ENCODE measurements around the gene DBH.
"Not testable (repeated sequence)": the region's sequence is repeated elsewhere in the genome, so short reads cannot be mapped to it uniquely, and the experiment has no call there.

Gene DBH

DNA sequence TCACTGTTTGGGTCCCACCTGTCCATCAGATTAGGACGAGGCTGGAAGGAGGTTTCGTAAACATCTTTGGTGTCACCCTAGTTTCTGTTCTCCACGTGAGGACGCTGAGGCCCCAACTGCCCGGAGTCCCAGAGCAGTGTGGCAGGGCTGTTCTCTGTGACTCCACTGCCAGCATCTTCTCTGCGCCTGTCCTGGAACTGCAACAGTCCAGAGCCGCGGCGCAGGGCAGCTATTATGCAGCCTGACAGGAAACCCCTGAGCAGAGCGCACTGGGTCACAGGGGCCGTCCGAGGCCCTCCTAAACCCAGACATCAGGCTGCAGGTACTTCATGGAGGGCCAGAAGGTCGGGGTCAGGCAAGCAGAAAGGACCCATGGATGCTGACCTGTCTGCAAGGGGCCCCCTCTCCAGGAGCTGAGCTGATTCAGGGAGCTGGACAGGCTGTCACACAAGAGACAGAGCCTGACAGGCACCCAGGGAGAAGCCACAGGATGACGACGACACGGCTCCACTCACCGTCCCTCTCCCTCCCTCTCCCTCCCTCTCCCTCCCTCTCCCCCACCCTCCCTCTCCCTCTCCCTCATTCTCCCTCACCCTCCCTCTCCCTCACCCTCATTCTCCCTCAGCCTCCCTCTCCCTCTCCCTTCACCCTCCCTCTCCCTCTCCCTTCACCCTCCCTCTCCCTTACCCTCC is 31.7 kb downstream of the DBH start:
- DNase-seq: no peak

GRCh38 chr9:133669182-133669801 is 33.1 kb downstream of the DBH start:
- no peak for DNase-seq

DNA sequence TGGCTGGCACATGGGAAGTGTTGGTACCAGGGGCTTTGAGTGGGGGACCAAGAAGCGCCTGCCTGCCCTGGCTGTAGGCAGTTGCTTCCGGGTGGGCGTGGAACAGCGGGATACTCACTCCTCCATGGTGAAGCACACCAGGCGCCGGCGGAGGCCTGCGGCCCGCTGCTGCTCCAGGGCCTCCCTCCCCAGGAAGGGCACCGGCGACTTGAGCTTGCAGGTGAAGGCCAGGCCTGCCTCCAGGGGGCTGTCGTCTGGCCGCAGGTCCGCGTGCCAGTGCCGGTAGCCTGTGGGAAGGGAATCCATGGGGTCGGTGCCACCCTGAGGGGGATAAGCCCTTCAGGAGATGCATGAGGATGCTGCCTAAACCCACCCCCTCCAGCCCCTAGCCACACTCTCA is 34.3 kb downstream of the DBH start:
- DNase-seq: no peak

- DNase-seq: no peak
Measured at GRCh38 chr9:133671371-133671770, 35.2 kb downstream of the DBH start.

- no peak for DNase-seq
Measured at GRCh38 chr9:133672503-133673257, 36.5 kb downstream of the DBH start.

DNA sequence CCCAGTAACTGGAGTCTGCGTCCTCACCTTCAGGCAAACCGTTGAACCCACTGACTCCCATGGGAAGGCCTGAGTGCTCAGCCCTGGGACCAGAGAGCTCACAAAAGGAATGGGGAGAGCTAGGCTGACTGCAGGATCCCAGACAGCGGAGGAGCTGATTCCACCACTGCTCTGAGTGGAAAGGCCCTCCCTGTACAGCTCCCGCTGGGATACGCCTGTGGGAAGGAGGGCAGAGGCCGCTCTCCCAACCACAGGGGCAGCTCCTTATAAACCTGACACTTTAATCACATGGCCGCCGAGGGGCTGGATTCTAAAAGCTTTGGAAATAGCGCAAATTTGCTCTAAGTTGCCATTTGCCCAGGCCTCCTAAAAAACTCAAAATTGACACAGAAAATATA is 37.1 kb downstream of the DBH start:
- peak in 1 of 2 experiments; percentile 16 for DNase-seq

- no peak for DNase-seq
Measured at GRCh38 chr9:133674091-133674490, 37.9 kb downstream of the DBH start.

DNA sequence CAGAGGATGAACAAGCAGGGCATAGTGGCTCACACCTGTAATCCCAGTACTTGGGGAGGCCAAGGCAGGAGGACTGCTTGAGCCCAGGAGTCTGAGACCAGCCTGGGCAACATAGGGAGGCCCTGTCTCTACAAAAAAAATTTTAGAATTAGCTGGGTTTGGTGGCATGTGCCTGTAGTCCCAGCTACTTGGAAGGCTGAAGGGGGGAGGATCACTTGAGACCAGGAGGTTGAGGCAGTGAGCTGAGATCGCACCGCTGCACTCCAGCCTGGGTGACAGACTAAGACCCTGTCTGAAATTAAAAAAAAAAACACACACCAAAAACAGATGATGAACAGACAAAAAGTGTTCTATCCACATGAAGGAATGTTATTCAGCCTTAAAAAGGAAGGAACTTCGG is 39.6 kb downstream of the DBH start:
- not testable (repeated sequence) for DNase-seq

- no peak for DNase-seq
Measured at GRCh38 chr9:133676450-133676849, 40.3 kb downstream of the DBH start.

GRCh38 chr9:133677126-133678010 is 41.2 kb downstream of the DBH start:
- DNase-seq: no peak

GRCh38 chr9:133679056-133679455 is 42.9 kb downstream of the DBH start:
- no peak for DNase-seq

DNA sequence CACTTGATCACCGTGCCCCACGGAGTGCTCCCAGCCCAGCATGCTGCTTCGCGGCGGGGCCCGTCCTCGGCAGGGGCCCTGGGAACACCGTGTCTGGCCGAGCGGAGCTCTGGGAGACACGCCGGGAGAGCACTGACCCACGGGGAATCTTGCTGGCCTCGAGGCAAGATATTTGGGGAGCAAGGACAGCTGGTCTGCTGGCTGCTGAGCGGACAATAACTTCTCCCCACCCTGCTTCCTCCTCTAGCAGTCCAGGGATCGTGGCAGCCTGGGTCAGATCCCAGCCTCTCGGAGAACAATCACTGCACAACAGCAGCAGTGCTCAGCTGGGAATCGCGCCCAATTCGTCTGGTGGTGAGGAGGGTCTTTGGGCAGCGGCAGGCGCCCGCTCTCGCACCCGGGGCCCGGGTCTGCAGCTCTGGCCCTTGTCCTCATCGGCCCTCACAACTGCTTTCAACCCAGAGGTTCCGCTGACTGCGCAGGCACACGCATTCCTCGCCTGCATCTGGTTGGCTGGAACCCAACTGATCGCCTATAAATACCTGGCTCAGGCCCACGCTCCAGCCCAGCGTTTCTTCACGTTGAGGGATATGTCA is 43.4 kb downstream of the DBH start:
- no peak for DNase-seq

DNA sequence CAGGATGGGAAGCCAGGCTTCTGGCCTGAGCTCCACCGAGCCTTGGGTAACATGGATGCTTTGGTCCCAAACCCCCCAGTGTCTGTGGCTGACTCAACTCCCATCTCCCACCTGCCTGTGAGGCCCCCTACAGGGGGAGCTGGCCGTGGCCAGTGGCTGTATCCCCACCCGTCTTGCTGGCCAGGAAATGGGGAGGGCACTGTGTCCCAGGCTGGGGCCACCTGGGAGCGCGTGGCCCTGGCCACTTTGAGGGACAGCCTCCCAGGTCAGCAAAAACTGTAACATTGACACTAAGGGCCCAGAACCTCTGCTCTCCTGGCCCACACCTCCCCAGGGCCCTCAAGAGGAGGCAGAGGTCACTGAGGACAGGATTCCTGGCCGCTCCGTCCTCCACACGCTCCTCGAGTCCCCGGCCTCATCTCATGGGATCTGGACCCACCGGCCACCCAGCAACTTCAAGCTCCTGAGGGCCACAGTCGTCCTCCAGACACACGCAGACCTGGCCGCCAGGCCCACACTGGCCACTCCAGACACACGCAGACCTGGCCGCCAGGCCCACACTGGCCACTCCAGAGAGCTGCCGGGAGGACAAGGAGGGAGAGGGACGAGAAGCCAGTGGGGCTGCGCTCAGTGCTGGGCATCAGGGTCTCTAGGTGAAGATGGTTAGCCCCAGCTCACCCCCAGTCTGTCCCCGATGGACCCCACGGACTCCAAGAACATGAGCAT is 44.2 kb downstream of the DBH start:
- DNase-seq: no peak

DNA sequence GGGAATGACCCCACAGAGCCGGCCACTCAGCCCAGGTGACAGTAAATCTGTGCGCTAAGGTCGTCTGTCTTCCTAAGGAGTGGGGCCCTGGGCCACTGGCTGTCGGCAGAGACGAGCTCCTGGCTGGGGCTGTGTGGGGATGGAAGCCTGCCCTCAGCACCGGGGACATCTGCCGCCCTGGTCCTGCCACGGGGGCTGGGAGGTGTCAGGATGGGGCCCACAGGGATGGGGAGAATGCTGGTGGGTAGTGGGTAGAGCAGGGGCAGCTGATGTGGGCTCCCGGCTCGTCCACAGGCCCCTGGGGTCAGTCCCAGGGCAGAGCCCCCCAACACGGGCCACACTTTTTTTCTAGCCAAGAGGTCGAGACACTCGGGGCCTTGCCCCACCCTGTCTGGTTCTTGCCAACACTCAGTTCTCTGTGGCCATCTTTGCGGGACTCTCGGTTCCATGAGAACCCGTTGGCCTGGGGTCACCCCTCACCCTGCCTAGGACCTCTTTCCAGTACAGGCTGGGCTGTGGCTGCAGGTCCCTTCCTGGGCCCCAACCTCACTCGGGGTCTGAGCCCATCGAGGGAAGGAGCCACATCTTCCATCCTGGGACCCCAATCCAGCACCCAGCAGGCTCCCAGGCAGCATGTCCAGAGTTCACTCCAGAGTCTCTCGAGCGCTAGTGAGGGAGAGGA is 45.0 kb downstream of the DBH start:
- no peak for DNase-seq

GRCh38 chr9:133681658-133682306 is 45.6 kb downstream of the DBH start:
- DNase-seq: no peak

DNA sequence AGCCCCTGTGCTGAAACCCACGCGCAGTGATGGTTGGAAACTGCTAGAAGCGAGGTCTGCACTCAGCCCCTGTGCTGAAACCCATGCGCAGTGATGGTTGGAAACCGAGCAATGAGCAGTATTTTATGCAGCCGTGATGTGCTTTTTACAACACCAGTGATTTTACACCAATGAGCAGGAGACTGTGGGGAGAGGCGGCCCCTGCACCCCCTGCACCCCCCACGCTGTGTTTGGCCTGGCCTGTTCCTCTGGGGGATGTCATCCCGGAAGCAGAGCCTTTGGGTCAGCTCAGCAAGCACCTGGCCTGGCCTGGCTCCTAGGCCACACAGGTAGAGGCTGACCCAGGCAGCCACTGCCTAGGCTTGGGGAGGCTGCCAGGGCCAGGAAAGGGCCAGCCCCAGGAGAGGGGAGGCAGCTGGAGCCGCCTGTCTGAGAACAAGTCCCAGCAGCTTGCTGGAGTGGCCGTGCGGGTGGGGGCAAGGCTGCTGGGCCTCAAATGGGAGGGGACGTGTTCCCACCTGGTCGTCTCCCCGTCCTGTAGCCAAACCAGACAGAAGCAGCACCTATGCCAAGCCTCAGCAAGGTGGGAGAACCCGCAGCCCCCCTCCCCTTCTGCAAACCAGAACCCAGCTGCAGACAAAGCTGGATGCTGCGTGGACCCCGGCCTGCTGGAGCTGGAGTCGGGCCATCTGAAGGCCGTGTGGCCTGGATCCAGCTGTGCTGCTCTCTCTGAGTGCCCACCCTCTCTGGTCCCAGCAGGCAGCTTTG is 46.8 kb downstream of the DBH start:
- DNase-seq: no peak

- no peak for DNase-seq
Measured at GRCh38 chr9:133683586-133684120, 47.5 kb downstream of the DBH start.

DNA sequence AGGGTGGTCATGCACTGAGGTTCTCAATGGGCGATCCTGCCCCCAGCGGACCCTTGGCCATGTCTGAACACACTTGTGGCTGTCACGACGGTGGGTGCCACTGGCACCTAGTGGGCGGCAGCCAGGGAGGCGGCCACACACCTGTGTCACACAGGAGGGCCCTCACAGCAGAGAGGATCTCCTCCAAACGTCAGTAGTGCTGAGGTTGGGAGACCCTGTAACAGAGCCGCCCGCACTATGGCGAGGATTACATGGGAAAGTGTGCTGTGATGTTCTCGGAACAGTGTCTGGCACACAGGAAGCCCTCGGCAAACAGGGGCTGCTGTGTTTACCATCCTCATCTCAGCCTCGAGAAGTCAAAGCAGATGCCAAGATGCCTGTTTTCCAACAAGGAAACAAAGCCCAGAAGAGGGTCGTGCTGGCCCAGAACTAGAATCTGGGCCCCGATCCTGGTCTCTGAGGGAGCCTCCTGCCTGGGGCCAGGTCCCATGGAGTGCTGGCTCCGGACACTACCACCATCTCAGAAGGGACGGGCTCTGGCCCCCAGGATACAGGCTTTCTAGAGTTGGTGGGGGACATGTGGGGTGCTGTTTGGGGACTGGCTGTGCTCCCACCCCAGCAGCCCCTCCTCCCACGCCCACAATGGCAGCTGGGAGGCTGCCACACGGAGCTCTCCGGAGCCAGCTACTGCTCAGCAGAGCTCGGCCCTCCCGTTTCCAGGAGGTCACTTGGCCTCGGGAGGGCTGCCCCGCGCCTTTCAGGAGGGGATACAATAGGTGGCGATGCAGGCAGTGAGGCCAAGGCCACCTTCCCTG is 48.2 kb downstream of the DBH start:
- DNase-seq: no peak

GRCh38 chr9:133684936-133685361 is 48.8 kb downstream of the DBH start:
- no peak for DNase-seq

All from NCI-H2081 (cell line).